ENCODE measurements around the gene CCNY.

Gene CCNY

GRCh38 chr10:35356725-35357092 is 20.4 kb downstream of the CCNY start:
- no peak for DNase-seq

DNA sequence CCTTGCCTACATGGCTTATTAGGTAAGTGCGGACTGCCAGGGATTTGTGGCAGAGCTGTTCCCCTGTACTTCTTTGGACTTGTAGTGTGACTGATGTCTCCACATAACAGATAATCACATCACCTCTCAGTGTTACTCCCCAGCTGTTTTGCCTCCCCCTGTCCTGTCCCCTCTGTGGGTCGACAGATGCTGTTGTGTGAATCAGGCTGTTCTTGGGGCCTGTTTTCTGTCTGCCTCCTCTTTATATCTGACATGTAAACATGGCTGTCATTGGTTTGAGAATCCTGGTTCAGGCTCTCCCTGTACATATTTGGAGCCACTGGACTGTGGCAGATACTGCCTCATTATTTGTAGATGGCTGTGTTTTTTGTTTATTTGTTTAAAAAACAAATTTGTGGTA is 22.7 kb downstream of the CCNY start:
- DNase-seq, result no peak

DNA sequence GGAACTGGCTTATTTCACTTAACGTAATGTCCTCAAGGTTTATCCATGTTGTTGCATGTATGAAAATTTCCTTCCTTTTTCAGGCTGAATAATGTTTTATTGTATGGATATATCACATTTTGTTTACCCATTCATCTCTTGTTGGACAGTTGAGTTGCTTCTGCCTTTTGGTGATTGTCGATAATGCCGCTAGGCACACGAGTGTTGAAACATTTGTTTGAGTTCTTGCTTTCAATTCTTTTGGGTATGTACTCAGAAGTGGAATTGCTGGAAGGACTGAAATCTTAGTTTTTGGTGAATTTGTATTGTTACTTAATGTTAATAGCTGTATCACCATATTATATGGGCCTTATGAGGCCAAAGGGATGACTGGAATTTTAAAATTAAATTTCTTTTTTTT is 23.6 kb downstream of the CCNY start:
- no peak for DNase-seq

DNA sequence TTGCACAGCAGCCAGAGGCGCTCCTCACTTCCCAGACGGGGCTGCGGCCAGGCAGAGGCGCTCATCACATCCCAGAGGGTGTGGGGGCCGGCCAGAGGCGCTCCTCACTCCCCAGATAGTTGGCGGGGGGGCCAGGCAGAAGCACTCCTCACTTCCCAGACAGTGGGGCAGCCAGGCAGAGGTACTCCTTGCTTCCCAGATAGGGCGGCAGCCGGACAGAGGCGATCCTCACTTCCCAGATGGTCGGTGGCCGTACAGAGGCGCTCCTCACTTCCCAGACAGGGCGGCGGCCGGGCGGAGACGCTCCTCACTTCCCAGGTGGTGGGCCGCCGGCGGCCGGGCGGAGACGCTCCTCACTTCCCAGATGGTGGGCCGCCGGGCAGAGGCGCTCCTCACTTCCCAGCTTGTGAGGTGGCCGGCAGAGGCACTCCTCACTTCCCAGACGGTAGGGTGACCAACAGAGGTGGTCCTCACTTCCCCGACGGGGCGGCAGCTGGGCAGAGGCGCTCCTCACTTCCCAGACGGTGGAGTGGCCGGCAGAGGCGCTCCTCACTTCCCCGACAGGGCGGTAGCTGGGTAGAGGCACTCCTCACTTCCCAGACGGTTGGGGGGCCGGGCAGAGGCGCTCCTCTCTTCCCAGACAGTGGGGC is 26.5 kb downstream of the CCNY start:
- no peak for DNase-seq

GRCh38 chr10:35363587-35363986 is 27.3 kb downstream of the CCNY start:
- DNase-seq, result no peak

- DNase-seq, result no peak
Measured at GRCh38 chr10:35364808-35365207, 28.5 kb downstream of the CCNY start.

- no peak for DNase-seq
Measured at GRCh38 chr10:35365994-35366393, 29.7 kb downstream of the CCNY start.

DNA sequence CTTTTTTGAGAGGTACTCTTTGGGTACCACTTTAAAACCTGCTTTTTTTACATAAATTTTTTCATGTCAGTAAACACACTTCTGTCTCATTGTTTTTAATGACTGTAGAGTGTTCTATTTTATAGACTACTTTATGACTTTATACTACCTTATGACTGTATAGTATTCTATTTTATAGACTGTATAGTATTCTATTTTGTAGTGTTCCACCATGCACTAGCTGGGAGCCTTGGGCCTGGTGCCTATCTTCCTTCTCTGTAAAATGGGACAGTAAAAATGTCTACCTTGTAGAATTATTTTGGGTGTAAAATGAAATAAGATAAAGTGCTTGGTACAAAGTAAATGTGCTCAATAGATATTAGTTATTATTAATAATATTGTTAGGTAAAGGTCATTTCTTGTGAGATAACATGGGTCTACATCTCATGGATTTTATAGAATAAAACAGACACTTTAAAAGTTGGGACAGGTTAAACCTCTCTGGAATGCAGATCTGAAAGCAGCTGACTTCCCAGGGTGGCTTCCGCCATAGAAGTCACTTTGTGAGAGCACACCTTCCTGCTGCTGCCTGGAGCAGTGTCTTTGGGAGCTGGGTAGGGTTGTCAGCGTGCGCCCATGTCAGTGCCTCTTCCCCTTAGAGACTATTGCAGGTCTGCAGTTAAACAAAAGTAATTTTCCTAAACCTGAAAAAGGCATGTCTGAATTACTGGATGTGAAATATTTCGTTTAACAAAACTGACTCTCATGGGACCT is 31.0 kb downstream of the CCNY start:
- DNase-seq, result no peak

GRCh38 chr10:35367982-35368381 is 31.7 kb downstream of the CCNY start:
- no peak for DNase-seq

DNA sequence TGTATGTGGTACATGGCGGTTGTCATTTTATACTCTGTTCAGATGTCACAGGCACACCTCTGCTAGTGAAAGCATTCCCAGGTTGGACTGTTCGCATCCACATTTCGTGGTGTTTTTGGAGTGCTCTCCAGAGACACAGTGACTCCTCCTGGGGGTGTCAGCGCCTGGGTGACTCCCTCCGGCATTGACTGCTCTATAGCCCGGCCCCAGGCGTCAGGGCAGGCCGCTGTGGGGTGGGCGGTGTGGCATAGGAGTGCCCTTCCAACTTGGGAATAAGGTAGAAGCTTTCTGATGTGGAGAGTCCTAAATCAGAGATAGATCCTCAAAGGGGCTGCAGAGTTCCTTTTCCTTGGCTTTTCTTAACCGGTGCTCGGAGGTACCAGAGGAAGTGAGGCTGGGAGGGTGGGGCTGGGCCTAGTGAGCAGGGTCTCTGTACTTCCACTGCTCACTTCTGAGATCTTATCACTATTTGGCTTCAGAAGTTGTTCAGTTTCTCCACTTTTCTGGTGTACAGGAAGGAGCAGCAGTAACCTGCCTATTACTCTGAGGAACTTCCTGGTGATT is 32.3 kb downstream of the CCNY start:
- no peak for DNase-seq

DNA sequence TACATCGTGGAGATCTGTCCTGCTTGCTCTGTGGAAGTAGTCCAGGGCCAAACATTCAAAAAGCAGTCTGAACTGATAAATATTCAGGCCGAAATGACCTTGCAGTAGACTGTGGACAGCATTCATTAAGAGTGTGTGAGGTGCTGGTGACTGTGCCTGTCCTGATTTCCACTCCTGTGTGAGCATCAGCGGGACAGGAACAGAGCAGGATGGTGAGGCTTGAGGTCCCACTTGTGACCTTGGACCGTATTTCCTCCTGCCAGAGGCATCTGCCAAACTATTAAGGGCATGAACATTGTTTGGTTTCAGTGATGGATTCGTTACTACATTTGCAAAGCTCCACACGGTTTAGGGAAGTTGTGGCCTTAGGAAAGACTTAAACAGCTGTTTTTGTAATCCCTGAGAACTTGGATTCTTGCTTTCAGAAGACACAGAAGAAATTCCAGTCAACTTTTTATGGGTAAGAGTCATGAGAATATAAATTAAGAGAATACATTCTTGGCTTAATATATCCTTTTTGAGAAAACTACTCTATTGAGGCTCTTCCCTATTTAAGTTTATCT is 32.8 kb downstream of the CCNY start:
- no peak for DNase-seq

DNA sequence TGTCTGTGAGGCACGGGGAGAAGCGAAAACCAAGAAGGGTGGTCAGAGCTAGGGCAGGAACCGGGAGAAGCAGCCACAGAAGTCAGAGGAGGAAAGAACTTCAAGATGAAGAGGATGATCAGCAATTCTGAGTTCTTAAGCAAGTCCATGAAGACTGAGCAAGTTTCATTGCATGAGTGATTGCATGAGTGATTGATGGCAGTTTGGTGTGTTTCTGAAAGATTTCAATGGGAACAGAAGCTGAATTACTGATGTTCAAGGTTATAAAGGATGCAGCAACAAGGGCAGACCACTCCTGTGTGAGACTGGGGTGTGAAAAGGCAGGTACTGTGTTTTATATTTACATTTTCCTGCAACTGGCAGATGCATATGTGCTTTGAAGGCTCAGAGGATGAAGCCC is 35.4 kb downstream of the CCNY start:
- no peak for DNase-seq

DNA sequence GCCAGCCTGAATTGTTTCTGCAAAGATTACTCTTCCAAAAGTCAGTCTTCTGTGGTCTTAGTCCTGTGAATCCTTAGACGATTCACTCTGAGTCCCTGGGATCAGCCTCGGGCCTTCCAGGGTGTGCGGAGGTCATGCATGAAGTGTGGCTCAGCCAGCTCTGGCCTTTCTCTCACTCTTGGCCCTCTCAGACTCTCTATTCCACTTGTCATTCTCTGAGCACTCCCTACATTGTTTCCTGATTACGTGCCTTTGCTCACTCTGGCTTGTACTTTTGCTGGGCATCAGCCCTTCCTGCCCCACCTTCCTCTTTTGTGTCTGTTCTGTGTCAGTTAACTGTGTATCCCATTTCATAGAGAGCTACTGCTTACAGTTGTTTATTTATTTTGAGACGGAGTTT is 36.0 kb downstream of the CCNY start:
- no peak for DNase-seq

DNA sequence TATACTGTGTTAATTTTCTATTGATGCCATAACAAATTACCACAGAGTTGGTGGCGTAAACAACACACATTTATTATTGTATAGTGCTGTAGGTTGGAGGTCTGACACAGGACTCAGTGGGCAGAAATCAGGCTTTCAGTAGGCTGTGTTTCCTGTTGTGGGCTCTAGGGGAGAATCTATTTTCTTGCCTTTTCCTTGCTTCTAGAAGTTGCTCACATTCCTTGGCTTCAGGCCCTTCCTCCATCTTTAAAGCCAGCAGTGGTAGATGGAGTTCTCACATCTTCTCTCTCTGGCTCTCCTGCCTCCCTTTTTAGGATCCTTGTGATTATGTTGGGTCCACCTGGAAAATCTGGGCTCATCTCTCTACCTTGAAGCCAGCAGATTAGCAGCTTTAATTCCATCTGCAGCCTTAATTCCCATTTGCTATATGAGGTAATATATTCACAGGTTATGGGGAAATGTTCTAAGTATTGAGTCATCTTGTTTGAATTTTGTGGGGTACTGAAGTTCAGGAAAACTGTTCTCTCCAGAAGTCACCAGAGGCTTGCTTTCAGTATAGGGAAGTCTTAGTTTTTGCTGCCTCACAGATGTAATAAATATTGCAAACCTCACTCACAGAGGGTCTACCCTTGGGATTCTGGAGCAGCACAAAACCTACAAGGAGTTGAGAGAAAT is 38.9 kb downstream of the CCNY start:
- no peak for DNase-seq

- DNase-seq, result no peak
Measured at GRCh38 chr10:35377050-35377728, 40.9 kb downstream of the CCNY start.

DNA sequence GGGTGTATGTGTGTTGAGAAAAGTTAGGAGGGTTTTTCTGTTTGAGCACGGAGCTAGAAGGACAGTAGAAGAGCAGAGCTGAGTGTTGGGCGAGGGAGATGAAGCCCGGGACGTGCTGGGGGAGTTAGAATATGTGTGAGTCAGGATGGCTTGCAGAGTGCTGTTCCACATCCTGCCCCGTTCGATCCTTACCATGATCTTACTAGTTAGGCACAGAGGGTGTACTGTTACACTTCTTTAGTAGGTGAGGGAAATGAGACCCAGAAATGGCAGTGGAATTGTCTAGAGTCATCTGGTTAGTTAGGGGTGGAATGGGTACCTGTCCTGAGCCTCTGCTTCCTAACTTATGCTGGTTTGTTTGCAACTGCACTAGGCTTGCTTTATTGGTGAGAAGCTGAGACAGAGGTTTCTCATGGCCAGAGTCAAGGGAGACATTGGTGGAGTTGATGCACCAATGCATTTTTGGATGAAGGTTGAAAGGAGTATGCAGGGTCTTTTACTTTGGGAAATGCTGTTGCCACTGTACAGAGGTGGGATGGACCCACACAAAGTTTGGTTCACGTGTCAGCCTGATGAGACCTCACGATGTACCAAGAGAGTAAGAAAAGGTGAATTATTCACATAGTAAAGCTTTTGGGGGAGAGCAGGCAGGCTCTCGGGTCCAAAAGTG is 42.4 kb downstream of the CCNY start:
- no peak for DNase-seq

GRCh38 chr10:35379226-35380137 is 43.2 kb downstream of the CCNY start:
- no peak for DNase-seq

DNA sequence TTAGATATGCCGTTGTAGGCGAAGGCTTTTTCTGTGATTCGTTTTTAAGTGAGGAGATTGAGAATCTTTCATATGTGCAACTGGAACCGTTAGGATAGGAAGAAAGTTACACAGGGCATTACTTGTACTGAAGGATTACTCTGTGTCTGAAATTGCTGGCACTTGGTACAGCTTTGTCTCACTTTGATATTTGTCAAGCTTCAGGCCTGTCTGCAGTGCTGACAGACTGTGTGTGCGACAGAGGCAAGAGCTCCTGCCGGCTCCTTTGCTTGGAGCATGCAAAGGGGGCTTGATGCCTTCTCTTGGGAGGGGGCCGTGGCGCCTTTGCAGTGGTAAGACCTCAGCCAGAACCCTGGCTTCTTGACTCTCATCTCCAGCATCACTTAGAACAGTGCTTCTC is 45.8 kb downstream of the CCNY start:
- no peak for DNase-seq

- DNase-seq, result no peak
Measured at GRCh38 chr10:35384265-35384868, 48.1 kb downstream of the CCNY start.

GRCh38 chr10:35386594-35387174 is 50.4 kb downstream of the CCNY start:
- DNase-seq, result no peak
